Measurements from ENCODE around the gene CA5B.

DNA sequence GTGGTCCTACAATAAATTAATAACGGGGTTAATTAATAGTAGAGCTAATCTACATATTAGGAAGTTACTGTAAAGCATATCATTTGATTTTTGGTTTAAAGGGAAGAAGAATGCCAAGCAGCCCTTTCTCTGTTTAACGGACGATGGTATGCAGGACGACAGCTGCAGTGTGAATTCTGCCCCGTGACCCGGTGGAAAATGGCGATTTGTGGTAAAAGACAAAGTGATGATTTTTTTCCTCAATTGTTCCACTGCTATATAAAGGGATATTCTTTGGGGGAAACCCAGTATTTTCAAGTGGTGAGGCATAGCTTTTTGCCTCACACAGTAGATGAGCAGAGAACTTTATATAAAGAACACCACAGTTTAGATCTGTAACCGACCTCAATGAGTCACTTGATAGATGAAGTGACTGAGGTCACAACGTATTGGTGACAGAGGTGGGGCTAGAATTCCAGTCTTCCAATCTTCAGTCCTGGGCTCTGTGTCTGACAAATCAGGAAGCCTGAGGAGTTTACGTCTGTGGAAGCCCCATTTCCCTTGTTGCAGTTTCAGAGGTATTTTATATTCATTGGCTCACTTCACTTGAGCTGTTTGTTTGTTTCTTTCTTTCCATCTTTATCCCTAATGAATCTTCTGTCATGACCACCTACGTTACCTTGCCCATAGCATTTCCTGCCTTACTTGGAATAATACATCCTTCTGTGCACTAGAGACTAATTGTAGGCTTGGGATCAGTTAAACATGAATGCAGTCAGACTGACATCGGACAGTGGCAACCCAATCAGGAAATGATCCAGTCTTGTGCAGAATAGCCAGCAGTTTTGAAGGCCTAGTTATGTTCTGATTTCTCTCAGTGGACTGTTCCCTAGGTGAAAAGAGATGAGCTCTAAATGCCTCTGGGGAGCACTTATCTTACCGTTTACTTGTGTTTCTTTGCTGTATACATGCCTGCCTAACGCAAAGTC is 82.3 kb downstream of the CA5B start:
- TF ChIP-seq, protein P1, sequence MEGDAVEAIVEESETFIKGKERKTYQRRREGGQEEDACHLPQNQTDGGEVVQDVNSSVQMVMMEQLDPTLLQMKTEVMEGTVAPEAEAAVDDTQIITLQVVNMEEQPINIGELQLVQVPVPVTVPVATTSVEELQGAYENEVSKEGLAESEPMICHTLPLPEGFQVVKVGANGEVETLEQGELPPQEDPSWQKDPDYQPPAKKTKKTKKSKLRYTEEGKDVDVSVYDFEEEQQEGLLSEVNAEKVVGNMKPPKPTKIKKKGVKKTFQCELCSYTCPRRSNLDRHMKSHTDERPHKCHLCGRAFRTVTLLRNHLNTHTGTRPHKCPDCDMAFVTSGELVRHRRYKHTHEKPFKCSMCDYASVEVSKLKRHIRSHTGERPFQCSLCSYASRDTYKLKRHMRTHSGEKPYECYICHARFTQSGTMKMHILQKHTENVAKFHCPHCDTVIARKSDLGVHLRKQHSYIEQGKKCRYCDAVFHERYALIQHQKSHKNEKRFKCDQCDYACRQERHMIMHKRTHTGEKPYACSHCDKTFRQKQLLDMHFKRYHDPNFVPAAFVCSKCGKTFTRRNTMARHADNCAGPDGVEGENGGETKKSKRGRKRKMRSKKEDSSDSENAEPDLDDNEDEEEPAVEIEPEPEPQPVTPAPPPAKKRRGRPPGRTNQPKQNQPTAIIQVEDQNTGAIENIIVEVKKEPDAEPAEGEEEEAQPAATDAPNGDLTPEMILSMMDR (IDR thresholded peaks at IDR 0.05): no peak
- no peak for TF ChIP-seq POLR2A (IDR thresholded peaks at IDR 0.05)
